ENCODE measurements around the gene UBXN4.

- TF ChIP-seq CTCF (conservative IDR thresholded peaks at IDR 0.05) (no peak), ZFX (IDR thresholded peaks at IDR 0.05) (no peak)
Measured at GRCh38 chr2:135822855-135823254, 81.2 kb downstream of the UBXN4 start.

All from C4-2B (cell line).